ENCODE results near the gene PUSL1. TPM values are rescaled to one million over a fixed set of nuclear protein-coding genes. Genes with fewer than 3 reads are reported as not detected.

The PUSL1 gene
- total and polyA plus RNA-seq, 2 of the 13 experiments (the other 11 are each of a cell fraction or from before 2014, with no cell fraction given): 8.3 to 22.2 TPM

- 0 out of 2 replicates have a peak, but pooled peaks have one; percentile 11 for TF ChIP-seq NFAT5 (CRISPR knock-in tag; IDR thresholded peaks at IDR 0.05)
- no peak for TF ChIP-seq FUBP1 (CRISPR knock-in tag; IDR thresholded peaks at IDR 0.05; ENCODE audit: borderline replicate concordance)
- 0 out of 2 replicates have a peak, but pooled peaks have one; percentile 6 for TF ChIP-seq KDM5B (CRISPR knock-in tag; IDR thresholded peaks at IDR 0.05; ENCODE audit: borderline replicate concordance)
- 0 out of 2 replicates have a peak, but pooled peaks have one; percentile 44 for TF ChIP-seq ZBTB7A (CRISPR knock-in tag; IDR thresholded peaks at IDR 0.05)
- TF ChIP-seq ZNF687 (CRISPR knock-in tag; IDR thresholded peaks at IDR 0.05): peak; percentile 40; the same call in 1 of the 2 replicates
- peak; percentile 61 for TF ChIP-seq STAG1 (CRISPR knock-in tag; IDR thresholded peaks at IDR 0.05)
- 0 out of 2 replicates have a peak, but pooled peaks have one; percentile 39 for TF ChIP-seq SMAD1 (CRISPR knock-in tag; IDR thresholded peaks at IDR 0.05; ENCODE audit: borderline replicate concordance, low read depth)
- TF ChIP-seq ZFY (CRISPR knock-in tag; IDR thresholded peaks at IDR 0.05): 0 out of 2 replicates have a peak, but pooled peaks have one; percentile 24
- peak in 1 of 2 experiments; percentile 19; a peak in 1 of 4 replicates for TF ChIP-seq HMGXB4 (CRISPR knock-in tag; IDR thresholded peaks at IDR 0.05; ENCODE audit: borderline replicate concordance in 1 of 2, low read depth in 1 of 2)
- TF ChIP-seq ZNF704 (CRISPR knock-in tag; IDR thresholded peaks at IDR 0.05; ENCODE audit: borderline replicate concordance): no peak
- TF ChIP-seq ZSCAN21 (CRISPR knock-in tag; IDR thresholded peaks at IDR 0.05; ENCODE audit: borderline replicate concordance): peak; percentile 100
Measured at GRCh38 chr1:1344655-1345361, 36.4 kb downstream of the PUSL1 start (continued).

Data from HepG2 (cell line).